ENCODE results near the gene STRN3.
"Not testable (repeated sequence)": the region's sequence is repeated elsewhere in the genome, so short reads cannot be mapped to it uniquely, and the experiment has no call there.

STRN3 gene

DNA sequence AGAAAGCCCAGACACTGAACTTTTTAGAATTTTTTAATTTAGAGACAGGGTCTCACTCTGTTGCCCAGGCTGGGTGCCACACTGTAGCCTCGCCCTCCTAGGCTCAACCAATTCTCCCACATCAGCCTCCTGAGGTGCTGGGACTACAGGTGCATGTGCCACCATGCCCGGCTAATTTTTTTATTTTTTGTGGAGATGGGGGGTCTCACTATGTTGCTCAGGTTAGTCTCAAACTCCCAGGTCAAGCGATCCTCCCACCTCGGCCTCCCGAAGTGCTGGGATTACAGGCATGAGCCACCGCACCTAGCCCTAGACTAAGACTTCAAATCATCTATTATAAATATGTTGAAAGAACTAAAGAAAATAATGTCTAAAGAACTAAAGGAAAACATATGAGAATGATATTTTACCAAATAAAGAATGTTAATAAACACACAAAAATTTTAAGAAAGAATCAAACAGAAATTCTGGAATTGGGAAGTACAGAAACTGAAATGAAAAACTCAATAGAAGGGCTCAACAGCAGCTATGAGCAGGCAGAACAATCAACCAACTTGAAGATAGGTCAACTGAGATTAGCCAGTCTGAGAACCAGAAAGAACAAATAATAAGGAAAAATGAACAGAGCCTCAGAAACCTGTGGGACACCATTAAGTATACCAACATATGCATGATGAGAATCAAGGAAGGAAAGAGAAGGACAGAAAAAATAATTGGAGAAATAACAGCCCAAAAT is 27.0 kb downstream of the STRN3 start:
- DNase-seq = no peak

DNA sequence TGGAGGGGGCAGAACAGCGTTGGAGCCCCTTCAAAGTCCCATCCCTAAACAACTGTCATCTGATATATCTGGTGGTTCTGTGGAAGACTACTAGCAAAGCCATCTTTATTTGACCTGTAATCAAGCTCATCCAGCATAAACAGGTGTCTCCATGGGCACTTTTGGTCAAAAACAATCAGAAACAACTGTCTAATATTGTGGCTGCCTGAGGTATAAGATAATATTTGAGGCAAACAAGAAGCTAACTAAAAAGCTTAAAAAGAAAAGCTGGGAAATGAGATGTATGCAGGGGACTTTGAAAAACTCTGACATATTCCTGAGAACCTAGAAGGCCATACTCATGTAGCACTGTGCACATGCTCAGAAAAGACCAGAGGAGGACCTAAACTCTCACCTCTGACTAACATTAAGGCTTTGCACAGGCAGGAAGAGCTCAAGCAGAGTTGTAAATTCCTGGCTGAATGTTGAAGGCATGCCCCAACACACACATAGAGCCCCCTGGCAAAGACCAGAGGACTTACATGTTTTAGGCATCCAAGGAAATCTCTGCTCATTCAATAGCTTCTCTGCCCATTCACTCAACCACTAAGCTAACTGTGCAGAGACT is 28.0 kb downstream of the STRN3 start:
- no peak for DNase-seq

DNA sequence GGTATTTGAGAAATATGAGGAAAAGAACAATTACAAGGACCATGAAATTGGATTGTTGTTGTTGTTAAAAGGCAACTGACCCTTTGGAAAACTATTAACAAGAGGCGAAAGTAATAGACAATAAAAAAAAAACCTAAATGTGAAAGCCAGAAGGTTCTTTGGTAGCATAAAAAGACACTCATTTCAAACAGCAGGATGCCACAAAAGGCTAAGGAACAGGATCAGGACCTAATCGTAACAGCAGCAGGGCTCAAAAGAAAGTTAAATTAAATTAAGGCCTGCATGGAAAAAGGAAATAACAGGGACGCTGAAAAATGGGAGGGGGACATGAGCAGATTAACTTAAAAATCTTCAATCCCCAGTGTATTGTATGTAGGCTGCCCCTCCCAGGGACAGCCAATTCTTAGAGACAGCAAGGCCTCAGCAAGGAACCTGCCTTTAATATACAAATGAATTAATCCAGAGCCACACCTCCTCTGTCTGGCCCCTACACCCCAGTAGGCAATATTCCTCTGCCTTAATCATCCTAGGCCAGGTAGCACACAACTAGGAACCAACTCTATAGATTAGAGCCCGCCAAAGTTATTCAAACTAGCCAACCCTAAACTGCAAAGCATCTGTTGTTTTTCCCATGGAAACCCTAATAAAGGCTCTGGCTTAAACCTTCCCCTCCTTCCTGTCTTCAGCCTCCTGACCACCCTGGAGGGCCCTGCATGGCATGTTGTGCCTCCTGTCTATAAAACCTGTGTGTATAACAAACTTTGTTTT is 29.1 kb downstream of the STRN3 start:
- DNase-seq = no peak

DNA sequence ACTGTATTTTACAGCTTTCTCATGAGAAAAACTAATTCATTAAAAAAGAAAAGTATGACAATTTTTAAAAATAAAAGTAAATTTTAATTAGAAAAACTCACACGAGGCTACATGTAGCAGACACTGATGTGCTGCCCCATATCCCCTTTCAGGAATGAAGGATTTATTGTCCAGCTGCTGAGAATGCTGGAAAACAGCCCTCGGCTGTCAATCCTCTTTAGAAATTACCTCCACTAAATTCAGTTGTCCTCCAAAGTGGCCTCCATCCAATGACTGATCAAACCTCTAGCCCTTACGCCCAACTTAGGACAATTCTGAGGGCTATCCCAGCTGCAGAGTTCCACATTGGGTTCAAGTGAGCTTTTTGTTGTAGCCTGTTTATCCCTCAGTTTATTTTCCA is 30.5 kb downstream of the STRN3 start:
- no peak for DNase-seq

DNA sequence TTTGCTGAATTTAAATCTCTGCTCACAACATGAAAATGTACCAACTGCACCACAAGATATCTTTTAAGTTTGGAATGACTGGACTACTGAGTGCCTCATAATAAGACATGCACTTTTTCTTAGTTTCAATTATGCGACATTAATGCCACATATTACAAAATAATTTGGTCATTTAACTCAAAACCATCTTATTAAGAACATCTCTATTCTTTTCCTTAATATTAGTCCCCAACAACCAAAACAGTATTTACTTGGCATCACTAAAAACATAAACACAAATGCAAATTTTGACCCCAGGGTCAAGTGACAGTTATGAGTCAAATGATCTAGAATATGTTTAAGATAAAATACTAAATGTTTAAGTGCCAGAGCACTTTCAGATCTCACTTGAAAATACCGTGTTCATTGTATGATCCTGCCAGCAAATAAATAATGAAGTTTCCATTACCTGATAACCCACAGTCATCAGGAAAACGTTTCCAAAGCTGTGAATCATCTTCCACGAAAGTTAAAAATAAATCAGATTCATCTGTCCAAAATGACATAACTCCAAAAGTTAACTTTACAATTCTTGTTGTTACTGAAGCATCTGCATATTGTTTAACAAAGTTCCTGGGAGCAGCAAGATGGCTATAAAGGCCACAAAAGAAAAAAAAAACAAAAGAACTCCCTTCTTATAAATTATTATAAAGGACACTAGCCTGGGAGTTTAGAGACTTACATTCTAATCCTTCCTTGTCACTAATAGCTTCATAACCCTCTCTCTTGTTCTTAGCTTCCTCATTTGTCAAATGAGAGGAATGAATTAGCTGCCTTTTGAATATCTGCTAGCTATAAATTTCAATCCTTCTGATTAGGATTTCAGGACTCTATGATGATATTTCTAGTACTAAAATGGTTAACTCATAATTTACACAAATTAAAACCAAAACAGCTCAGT is 31.2 kb downstream of the STRN3 start:
- DNase-seq = no peak

DNA sequence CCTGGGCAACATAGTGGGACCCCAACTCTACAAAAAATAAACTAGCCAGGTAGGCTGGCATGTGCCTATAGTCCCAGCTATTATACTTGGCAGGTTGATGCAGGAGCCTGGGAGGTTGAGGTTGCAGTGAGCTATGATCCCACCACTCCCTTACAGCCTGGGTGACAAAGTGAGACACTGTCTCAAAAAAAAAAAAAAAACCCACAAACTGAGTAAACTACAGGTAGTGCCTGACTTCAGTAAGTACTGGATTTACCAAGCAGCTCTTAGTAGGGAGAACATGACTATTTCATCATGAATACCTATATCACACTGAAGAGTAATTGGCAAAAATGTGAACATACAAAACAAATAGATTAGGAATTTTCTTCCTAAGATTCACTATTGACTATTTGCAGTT is 33.1 kb downstream of the STRN3 start:
- DNase-seq = no peak

DNA sequence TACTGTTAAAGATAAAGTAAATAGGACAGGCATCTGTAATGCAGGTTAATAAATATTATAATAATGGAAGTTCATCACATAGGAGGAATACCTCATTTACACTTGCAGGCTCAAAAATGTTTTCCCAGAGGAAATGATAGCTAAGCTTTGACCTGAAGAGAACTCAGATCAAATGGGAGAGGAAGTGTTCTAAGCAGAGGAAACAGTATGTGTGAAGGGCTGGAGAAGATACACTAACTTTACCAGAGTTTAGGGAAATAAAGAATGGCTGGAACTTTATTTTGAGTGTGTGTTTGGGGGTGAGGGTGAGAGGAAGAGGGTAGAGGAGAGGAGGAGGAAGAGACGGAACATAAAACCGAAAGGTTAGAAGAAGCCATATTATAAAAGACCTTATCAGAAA is 34.8 kb downstream of the STRN3 start:
- DNase-seq = no peak

DNA sequence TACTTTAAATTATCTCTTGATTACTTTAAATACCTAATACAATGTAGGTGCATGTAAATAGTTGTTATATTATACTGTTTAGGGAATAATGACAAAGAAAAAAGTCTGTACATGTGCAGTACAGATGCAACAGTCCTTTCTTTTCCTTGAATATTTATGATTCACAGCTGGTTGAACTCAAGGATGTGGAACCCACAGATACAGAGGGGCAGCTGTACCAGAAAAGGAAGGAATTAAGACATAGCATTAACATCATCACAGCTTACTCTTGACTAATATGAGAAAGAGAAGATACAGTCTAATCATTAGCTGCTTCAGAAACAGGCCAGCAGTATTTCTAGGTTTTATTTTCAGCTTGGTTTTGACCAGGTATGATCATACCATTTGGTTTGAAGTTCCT is 35.4 kb downstream of the STRN3 start:
- no peak for DNase-seq

DNA sequence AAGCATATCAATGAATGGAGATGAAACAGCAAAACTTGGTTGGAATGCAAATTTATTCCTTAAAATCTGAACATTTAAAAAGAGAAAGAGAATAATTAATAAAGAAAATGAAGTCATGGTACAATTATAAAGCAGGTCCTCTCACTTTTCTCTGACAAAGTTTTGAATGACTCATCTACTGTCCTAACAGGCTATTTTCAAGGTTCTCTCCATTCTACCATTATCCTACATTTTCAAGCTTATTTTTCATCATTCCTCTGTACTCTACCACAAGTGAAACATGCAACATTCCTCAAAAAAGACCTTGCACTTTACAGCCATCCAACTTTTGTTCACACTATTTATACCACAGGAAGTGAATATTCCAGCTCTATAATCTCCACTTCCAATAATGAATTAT is 37.7 kb downstream of the STRN3 start:
- no peak for DNase-seq

DNA sequence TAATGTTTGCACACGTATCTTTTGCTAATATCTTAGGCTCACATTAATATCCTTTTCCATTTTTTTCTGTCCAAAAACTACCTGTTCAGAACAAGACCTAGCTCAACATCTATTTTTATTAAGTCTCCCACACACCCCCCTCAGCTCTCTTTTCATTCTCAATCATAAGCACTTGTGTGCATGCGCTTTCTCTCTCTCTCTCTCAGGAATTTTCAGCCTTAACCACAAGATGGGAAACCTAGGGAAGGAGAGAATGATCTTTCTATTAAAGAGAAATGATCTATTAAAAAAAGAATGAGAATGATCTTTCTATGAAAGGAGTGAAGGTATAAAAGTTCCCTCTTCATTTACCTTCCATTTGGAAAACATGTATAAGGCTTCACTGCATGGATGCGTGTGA is 40.4 kb downstream of the STRN3 start:
- DNase-seq = no peak

DNA sequence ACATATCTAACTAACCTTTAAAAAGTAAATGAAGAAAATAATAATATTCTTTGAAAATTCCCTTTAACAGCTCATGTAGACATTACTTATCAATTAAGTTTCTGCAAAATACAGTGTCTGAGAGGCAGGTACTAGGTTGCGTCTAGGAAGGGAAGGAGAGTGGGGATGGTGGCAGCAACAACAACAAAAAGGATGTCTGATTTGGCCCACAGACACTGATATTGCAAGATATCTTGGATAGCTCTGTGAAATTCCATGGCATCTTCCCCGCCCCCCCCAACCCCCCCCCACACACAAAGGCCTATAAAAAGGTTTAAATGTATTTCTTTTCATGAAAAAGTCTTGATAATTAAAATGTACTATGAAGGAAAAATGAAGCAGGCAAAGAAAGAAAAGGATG is 42.3 kb downstream of the STRN3 start:
- DNase-seq = no peak

DNA sequence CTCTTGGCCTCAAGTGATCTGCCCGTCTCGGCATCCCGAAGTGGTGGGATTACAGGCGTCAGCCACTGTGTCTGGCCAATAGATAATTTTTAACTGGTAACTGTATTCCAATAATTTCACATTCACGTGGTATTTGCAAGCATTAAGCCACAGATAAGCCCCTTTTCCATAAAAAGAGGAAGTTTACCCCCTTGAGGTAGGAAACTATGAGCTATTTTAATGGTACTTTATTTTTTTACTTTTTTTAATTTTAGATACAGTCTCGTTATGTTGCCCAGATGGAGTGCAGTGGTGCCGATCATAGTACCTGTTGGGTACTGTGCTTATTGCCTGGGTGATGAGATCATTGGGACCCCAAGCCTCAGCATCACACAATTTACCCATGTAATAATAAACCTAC is 43.6 kb downstream of the STRN3 start:
- DNase-seq = no peak

DNA sequence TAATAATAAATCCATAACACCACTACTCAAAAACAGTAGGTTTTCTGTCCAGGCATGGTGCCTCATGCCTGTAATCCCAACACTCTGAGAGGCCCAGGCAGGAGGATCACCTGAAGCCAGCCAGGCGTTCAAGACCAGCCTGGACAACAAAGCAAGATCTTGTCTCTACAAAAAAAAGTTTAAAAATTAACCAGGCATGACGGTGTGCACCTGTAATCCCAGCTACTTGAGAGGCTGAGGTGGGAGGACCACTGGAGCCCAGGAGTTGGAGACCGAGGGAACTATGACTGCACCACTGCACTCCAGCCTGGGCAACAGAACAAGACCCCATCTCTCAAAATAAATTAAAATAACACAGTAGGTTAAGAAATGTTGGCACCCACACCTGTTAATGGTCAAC is 45.2 kb downstream of the STRN3 start:
- DNase-seq = no peak

DNA sequence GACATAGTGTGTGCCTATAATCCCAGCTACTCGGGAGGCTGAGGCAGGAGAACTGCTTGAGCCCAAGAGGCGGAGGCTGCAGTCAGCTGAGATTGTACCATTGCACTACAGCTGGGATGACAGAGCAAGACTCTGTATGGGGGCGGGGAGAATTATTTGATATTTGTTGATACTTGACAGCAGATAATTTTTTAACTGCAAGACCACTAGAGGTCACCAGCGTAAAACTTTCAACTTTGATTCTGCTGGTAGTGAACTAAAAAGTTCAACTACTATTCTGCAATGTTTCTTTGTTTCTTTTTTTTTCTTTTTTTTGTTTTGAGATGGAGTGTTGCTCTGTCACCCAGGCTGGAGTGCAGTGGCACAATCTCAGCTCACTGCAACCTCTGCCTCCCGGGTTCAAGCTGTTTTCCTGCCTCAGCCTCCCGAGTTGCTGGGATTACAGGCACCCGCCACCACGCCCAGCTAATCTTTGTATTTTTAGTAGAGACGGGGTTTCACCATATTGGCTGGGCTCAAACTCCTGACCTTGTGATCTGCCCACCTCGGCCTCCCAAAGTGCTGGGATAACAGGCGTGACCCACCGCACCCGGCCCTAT is 46.0 kb downstream of the STRN3 start:
- DNase-seq = peak; percentile 61

DNA sequence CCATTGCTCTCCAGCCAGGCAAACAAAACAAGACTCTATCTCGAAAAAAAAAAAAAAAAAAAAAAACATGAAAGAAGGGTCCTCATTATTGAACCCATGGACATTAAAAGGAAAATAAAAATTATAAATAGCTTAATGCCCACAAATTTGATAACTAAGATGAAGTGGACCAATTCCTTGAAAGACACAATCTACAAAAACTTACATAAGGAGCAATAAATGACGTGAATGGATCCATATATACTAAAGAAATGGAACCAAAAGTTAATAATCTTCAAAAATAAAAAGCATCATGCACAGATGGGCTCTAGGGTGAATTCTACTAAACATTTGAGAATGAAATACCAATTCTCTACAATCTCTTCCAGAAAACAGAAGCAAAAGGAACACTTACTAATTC is 48.4 kb downstream of the STRN3 start:
- DNase-seq = no peak

DNA sequence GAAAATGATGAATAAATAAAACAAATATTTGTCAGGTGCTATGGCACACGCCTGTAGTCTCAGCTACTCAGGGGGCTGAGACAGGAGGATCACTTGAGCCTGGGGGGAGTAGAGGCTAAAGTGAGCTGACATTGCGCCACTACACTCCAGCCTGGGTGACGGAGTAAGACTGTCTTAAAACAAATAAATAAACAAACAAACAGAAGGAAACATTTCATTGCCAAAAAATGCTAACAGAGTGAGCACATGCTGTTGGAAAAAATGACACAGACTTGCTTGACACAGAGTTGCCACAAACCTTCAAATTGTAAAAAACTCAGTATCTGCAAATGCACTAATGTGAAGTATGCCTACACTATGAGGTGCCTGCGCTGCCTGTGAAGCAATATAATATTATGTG is 51.6 kb downstream of the STRN3 start:
- DNase-seq = no peak

DNA sequence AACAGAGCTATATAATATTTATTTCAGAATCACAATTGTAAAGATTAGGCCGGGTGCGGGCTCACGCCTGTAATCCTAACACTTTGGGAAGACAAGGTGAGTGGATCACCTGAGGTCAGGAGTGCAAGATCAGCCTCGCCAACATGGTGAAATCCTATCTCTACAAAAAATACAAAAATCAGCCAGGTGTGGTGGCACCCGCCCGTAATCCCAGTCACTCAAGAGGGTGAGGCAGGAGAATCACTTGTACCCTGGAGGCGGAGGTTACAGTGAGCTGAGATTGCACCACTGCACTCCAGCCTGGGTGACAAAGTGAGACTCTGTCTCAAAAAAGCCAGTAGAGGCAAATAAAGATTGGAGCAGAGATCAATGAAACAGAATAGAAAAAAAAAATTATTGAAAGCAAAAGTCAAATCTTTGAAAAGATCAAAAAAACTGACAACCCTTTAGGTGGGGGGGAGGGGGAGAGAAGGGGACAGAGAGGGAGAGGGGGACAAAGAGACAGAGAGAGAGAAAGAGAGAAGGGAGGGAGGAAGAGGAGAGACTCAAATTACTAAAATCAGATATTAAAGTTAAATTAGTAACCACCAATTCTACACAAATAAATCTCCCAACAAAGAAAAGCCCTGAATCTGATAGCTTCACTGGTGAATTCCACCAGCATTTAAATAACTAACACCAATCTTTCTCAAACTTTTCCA is 53.1 kb downstream of the STRN3 start:
- DNase-seq = no peak

DNA sequence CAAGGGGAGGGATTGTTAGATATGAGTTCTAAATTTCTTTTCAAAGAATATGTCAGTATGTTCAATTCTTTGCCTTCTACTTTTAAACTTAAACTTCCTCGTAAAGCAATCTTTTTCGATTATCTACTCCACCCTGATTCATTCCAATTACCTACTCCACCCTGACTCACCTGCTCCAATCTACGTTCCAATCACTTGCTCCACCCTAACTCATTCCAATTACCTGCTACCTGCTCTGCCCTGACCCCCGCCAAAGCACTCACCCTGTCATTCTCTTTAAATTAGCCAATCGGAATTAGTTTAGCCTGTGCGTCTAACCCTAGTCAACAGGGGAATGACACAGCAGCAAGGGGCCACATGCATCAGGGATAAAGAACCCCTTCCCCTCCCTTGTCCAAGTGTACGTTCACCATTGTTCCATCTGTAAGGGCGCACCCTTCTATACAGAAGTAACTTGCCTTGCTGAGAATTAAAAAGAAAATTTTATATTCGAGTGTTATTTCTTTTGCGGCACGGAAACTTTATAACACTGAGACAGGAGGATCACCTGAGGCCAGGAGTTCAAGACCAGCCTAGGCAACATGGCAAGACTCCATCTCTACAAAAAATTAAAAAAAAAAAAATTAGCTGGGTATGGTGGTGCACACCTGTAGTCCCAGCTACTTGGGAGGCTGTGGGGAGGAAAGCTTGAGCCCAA is 54.0 kb downstream of the STRN3 start:
- DNase-seq = not testable (repeated sequence)

DNA sequence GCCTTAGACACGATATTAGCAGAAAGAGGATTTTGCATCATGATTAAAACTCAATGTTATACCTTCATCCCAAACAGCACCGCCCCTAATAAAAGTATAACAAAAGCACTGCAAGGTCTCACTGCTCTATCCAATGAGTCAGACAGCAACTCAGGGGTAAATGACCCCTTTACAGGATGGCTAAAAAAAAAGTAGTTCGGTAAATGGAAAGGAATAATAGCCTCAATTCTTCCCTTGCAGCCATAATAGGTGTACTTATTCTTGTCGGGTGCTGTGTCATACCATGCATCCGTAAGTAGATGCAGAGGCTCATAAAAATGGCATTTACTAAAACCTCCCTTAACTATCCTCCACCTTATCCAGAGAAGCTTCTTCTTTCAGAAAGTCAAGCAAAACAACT is 54.6 kb downstream of the STRN3 start:
- no peak for DNase-seq

DNA sequence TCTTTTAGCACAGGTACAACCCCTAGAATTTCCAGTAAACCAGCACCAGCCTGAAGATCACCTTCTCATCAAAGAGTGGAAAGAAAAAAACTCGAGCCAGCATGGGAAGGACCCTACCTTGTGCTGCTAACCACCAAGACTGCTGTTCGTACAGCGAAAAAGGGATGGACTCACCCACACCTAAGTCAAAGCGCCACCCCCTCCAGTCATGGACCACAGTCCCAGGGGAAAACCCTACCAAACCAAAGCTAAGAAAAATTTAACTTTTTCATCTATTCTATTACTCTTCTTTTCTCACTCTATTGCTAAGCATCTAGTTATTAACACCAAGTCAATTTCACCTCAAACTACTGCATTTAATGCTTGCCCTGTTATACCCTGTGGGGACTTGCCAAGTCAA is 56.4 kb downstream of the STRN3 start:
- DNase-seq = not testable (repeated sequence)

Measured in central memory CD4-positive, alpha-beta T cell (primary cell).